ENCODE data around the gene IGIP.

GRCh38 chr5:140093866-140094265 lies 31.9 kb upstream of the IGIP start:
- TF ChIP-seq CTCF (IDR thresholded peaks at IDR 0.05) (no peak), POLR2A (IDR thresholded peaks at IDR 0.05) (no peak)

Data from testis (tissue), 2 donors.